SK-N-MC (cell line): ENCODE measurements around the gene NAGK.
"Not testable (repeated sequence)": the region's sequence is repeated elsewhere in the genome, so short reads cannot be mapped to it uniquely, and the experiment has no call there.

Source experiments
- EZH2 ChIP-seq: fragments of 200-600 bp; sonication (generic); IDR thresholded peaks from one replicate; pipeline ENCODE4 v1.6.1; 2017; ENCODE audit warnings: antibody characterized with exemption
- POLR2AphosphoS5 ChIP-seq: IDR thresholded peaks from 2 replicates; pipeline ENCODE4 v1.6.1; 2012; ENCODE audit warnings: mild to moderate bottlenecking, low read depth, low read length, borderline replicate concordance

- TF ChIP-seq EZH2, POLR2AphosphoS5: not testable (repeated sequence)
Measured at GRCh38 chr2:71083297-71083696, 14.8 kb downstream of the NAGK start.
